ENCODE measurements around the gene CMKLR1. TPM values are rescaled to one million over a fixed set of nuclear protein-coding genes. Genes with fewer than 3 reads are reported as not detected.

CMKLR1 gene
- total RNA-seq, 5 donors from 2014 or later (not counting 1 experiment from before 2014, with no cell fraction given) = 0.76 to 6.7 (median 0.98) TPM

GRCh38 chr12:108332791-108333382 lies 6.2 kb downstream of the CMKLR1 start:
- POLR2A ChIA-PET = no interaction called here

GRCh38 chr12:108328420-108328819 lies 10.7 kb downstream of the CMKLR1 start:
- WGBS (ENCODE audit: insufficient coverage) = 81% methylated on average over 7 of the region's 7 CpGs
- DNase-seq (no peak), ATAC-seq (replicated peaks in 1 of 4) (no peak)
- H3K4me1 Mint-ChIP-seq = peaks cover 0 to 26% (median 0%) of the 10 kb centered on the region in 3 donors
- ChIA-PET POLR2A (no interaction called here), CTCF (interaction anchor here in 1 of 2 donors (0.6 kb wide), 1 partner anchor 53 kb away, joined by 3 read pairs; no protein-coding TSS in a partner anchor)
- no peaks in the 10 kb centered on the region for H3K9me3 Mint-ChIP-seq
- Histone ChIP-seq H3K27me3 (replicated peaks in 1 of 2; ENCODE audit: control insufficient read depth in 2 of 2, extremely low read depth in 1 of 2, insufficient read depth in 2 of 2, low read length in 1 of 2) (peaks cover 0 to 7% of the 10 kb centered on the region in 2 experiments), H3K27ac (ENCODE audit: low read length) (no peak overlapping the region), H3K4me1 (ENCODE audit: control insufficient read depth in 1 of 2, extremely low read depth in 1 of 2, insufficient read depth in 2 of 2, low read length in 2 of 2) (peaks cover 0 to 47% of the 10 kb centered on the region in 2 experiments), H3K36me3 (ENCODE audit: control insufficient read depth in 2 of 2, extremely low read depth in 1 of 2, insufficient read depth in 1 of 2, low read length in 1 of 2) (no peaks in the 10 kb centered on the region), H3K4me3 (ENCODE audit: control insufficient read depth in 1 of 2, extremely low read depth in 1 of 2, low read length in 1 of 2) (no peak overlapping the region), H3K9me3 (no peaks in the 10 kb centered on the region)
- H3K27me3 Mint-ChIP-seq = peaks cover 0 to 3% of the 10 kb centered on the region in 2 donors
- no peak overlapping the region for H3K27ac Mint-ChIP-seq
- H3K36me3 Mint-ChIP-seq = no peaks in the 10 kb centered on the region
- no peak overlapping the region for H3K4me3 Mint-ChIP-seq

More at GRCh38 chr12:108332791-108333382, 6.2 kb downstream of the CMKLR1 start:
- DNase-seq = peak in 3 of 35 experiments; percentile 22 to 24 (median 22)
- H3K36me3 ChIP-seq (ENCODE audit: control insufficient read depth in 2 of 2, extremely low read depth in 1 of 2, insufficient read depth in 1 of 2, low read length in 1 of 2) = no peaks in the 10 kb centered on the region
- H3K36me3 Mint-ChIP-seq = no peaks in the 10 kb centered on the region
- H3K27me3 Mint-ChIP-seq = peaks cover 3 to 6% of the 10 kb centered on the region in 2 donors
- H3K4me1 ChIP-seq (ENCODE audit: control insufficient read depth in 1 of 2, extremely low read depth in 1 of 2, insufficient read depth in 2 of 2, low read length in 2 of 2) = peaks cover 0 to 41% of the 10 kb centered on the region in 2 experiments
- H3K9me3 ChIP-seq = no peaks in the 10 kb centered on the region
- peak overlapping the region; percentile 19 for H3K27ac ChIP-seq (ENCODE audit: low read length)
- H3K9me3 Mint-ChIP-seq = no peaks in the 10 kb centered on the region
- H3K27ac Mint-ChIP-seq = no peak overlapping the region
- ATAC-seq (replicated peaks in 1 of 4) = peak in 2 of 4 experiments; percentile 29 to 45
- WGBS (ENCODE audit: insufficient coverage) = 59% methylated on average over 2 of the region's 3 CpGs
- peaks cover 0 to 6% of the 10 kb centered on the region in 2 experiments for H3K27me3 ChIP-seq (replicated peaks in 1 of 2; ENCODE audit: control insufficient read depth in 2 of 2, extremely low read depth in 1 of 2, insufficient read depth in 2 of 2, low read length in 1 of 2)
- CTCF ChIA-PET = no interaction called here
- no peak overlapping the region for H3K4me3 ChIP-seq (ENCODE audit: control insufficient read depth in 1 of 2, extremely low read depth in 1 of 2, low read length in 1 of 2)
- peaks cover 0 to 38% (median 9%) of the 10 kb centered on the region in 3 donors for H3K4me1 Mint-ChIP-seq
- no peak overlapping the region for H3K4me3 Mint-ChIP-seq

GRCh38 chr12:108327621-108328344 lies 11.3 kb downstream of the CMKLR1 start:
- 66% methylated on average over 12 of the region's 15 CpGs for WGBS (ENCODE audit: insufficient coverage)
- no peak overlapping the region for H3K27ac Mint-ChIP-seq
- H3K4me1 Mint-ChIP-seq = peaks cover 0 to 22% (median 0%) of the 10 kb centered on the region in 3 donors
- ATAC-seq (replicated peaks in 1 of 4) = no peak
- H3K4me1 ChIP-seq (ENCODE audit: control insufficient read depth in 1 of 2, extremely low read depth in 1 of 2, insufficient read depth in 2 of 2, low read length in 2 of 2) = peaks cover 0 to 42% of the 10 kb centered on the region in 2 experiments
- H3K36me3 Mint-ChIP-seq = no peaks in the 10 kb centered on the region
- no peaks in the 10 kb centered on the region for H3K9me3 ChIP-seq
- peaks cover 0 to 7% of the 10 kb centered on the region in 2 experiments for H3K27me3 ChIP-seq (replicated peaks in 1 of 2; ENCODE audit: control insufficient read depth in 2 of 2, extremely low read depth in 1 of 2, insufficient read depth in 2 of 2, low read length in 1 of 2)
- no peak overlapping the region for H3K4me3 ChIP-seq (ENCODE audit: control insufficient read depth in 1 of 2, extremely low read depth in 1 of 2, low read length in 1 of 2)
- no peaks in the 10 kb centered on the region for H3K36me3 ChIP-seq (ENCODE audit: control insufficient read depth in 2 of 2, extremely low read depth in 1 of 2, insufficient read depth in 1 of 2, low read length in 1 of 2)
- no peak for DNase-seq
- no peak overlapping the region for H3K27ac ChIP-seq (ENCODE audit: low read length)
- ChIA-PET POLR2A (no interaction called here), CTCF (no interaction called here)
- H3K9me3 Mint-ChIP-seq = no peaks in the 10 kb centered on the region
- H3K27me3 Mint-ChIP-seq = peaks cover 2 to 6% of the 10 kb centered on the region in 2 donors
- H3K4me3 Mint-ChIP-seq = no peak overlapping the region

GRCh38 chr12:108326254-108326750 lies 12.8 kb downstream of the CMKLR1 start:
- no peaks in the 10 kb centered on the region for H3K9me3 ChIP-seq
- H3K36me3 ChIP-seq (ENCODE audit: control insufficient read depth in 2 of 2, extremely low read depth in 1 of 2, insufficient read depth in 1 of 2, low read length in 1 of 2) = no peaks in the 10 kb centered on the region
- no peaks in the 10 kb centered on the region for H3K9me3 Mint-ChIP-seq
- H3K36me3 Mint-ChIP-seq = no peaks in the 10 kb centered on the region
- 50% methylated on average over 2 of the region's 2 CpGs for WGBS (ENCODE audit: insufficient coverage)
- H3K4me1 Mint-ChIP-seq = peaks cover 0 to 17% (median 0%) of the 10 kb centered on the region in 3 donors
- ChIA-PET CTCF (no interaction called here), POLR2A (no interaction called here)
- peaks cover 0 to 7% of the 10 kb centered on the region in 2 experiments for H3K27me3 ChIP-seq (replicated peaks in 1 of 2; ENCODE audit: control insufficient read depth in 2 of 2, extremely low read depth in 1 of 2, insufficient read depth in 2 of 2, low read length in 1 of 2)
- H3K27ac ChIP-seq (ENCODE audit: low read length) = no peak overlapping the region
- peaks cover 6 to 15% of the 10 kb centered on the region in 2 donors for H3K27me3 Mint-ChIP-seq
- no peak overlapping the region for H3K4me3 ChIP-seq (ENCODE audit: control insufficient read depth in 1 of 2, extremely low read depth in 1 of 2, low read length in 1 of 2)
- DNase-seq (no peak), ATAC-seq (replicated peaks in 1 of 4) (no peak)
- H3K27ac Mint-ChIP-seq = no peak overlapping the region
- no peak overlapping the region for H3K4me3 Mint-ChIP-seq
- peaks cover 0 to 30% of the 10 kb centered on the region in 2 experiments for H3K4me1 ChIP-seq (ENCODE audit: control insufficient read depth in 1 of 2, extremely low read depth in 1 of 2, insufficient read depth in 2 of 2, low read length in 2 of 2)

- Mint-ChIP-seq H3K27ac (no peak overlapping the region), H3K36me3 (no peaks in the 10 kb centered on the region), H3K4me1 (peaks cover 0 to 18% (median 0%) of the 10 kb centered on the region in 3 donors), H3K4me3 (no peak overlapping the region), H3K27me3 (peaks cover 6 to 15% of the 10 kb centered on the region in 2 donors), H3K9me3 (no peaks in the 10 kb centered on the region)
- peaks cover 0 to 11% of the 10 kb centered on the region in 2 experiments for H3K27me3 ChIP-seq (replicated peaks in 1 of 2; ENCODE audit: control insufficient read depth in 2 of 2, extremely low read depth in 1 of 2, insufficient read depth in 2 of 2, low read length in 1 of 2)
- H3K4me3 ChIP-seq (ENCODE audit: control insufficient read depth in 1 of 2, extremely low read depth in 1 of 2, low read length in 1 of 2) = no peak overlapping the region
- H3K27ac ChIP-seq (ENCODE audit: low read length) = no peak overlapping the region
- H3K4me1 ChIP-seq (ENCODE audit: control insufficient read depth in 1 of 2, extremely low read depth in 1 of 2, insufficient read depth in 2 of 2, low read length in 2 of 2) = peaks cover 0 to 27% of the 10 kb centered on the region in 2 experiments
- no peak for ATAC-seq (replicated peaks in 1 of 4)
- H3K9me3 ChIP-seq = no peaks in the 10 kb centered on the region
- no peak for DNase-seq
- WGBS (ENCODE audit: insufficient coverage) = 80% methylated on average over 2 of the region's 3 CpGs
- CTCF ChIA-PET = no interaction called here
- POLR2A ChIA-PET = no interaction called here
- no peaks in the 10 kb centered on the region for H3K36me3 ChIP-seq (ENCODE audit: control insufficient read depth in 2 of 2, extremely low read depth in 1 of 2, insufficient read depth in 1 of 2, low read length in 1 of 2)
These were observed 13.6 kb downstream of the CMKLR1 start for GRCh38 chr12:108325549-108325948.

- Mint-ChIP-seq H3K27me3 (peaks cover 6 to 15% of the 10 kb centered on the region in 2 donors), H3K27ac (no peak overlapping the region), H3K36me3 (no peaks in the 10 kb centered on the region), H3K4me1 (peaks cover 0 to 20% (median 0%) of the 10 kb centered on the region in 3 donors), H3K4me3 (no peak overlapping the region), H3K9me3 (no peaks in the 10 kb centered on the region)
- 58% methylated on average over 4 of the region's 5 CpGs for WGBS (ENCODE audit: insufficient coverage)
- H3K4me3 ChIP-seq (ENCODE audit: control insufficient read depth in 1 of 2, extremely low read depth in 1 of 2, low read length in 1 of 2) = no peak overlapping the region
- no peaks in the 10 kb centered on the region for H3K36me3 ChIP-seq (ENCODE audit: control insufficient read depth in 2 of 2, extremely low read depth in 1 of 2, insufficient read depth in 1 of 2, low read length in 1 of 2)
- CTCF ChIA-PET = no interaction called here
- peaks cover 0 to 15% of the 10 kb centered on the region in 2 experiments for H3K27me3 ChIP-seq (replicated peaks in 1 of 2; ENCODE audit: control insufficient read depth in 2 of 2, extremely low read depth in 1 of 2, insufficient read depth in 2 of 2, low read length in 1 of 2)
- H3K4me1 ChIP-seq (ENCODE audit: control insufficient read depth in 1 of 2, extremely low read depth in 1 of 2, insufficient read depth in 2 of 2, low read length in 2 of 2) = peaks cover 0 to 22% of the 10 kb centered on the region in 2 experiments
- DNase-seq (no peak), ATAC-seq (replicated peaks in 1 of 4) (no peak)
- H3K9me3 ChIP-seq = no peaks in the 10 kb centered on the region
- POLR2A ChIA-PET = no interaction called here
- H3K27ac ChIP-seq (ENCODE audit: low read length) = no peak overlapping the region
These were observed 14.1 kb downstream of the CMKLR1 start for GRCh38 chr12:108325018-108325358.
